Mammary epithelial cell (primary cell): ENCODE results near the gene CCDC190.
A peak's percentile ranks its signal among the peaks of the same experiment; 100 is the strongest.

Source experiments
- EZH2 ChIP-seq: IDR thresholded peaks from 2 replicates; pipeline ENCODE4 v1.6.1; 2012; ENCODE audit warnings: low read length, inconsistent platforms, borderline replicate concordance
- TF ChIP-seq, protein P1 (sequence below), 2 donors: IDR thresholded peaks in 1 of 2; conservative IDR thresholded peaks in 1 of 2; 2 replicates each; pipeline ENCODE4 v1.5.1; 2011 to 2012; ENCODE audit warnings: inconsistent platforms in 2 of 2, low read length in 2 of 2, mild to moderate bottlenecking in 2 of 2, control low read depth in 1 of 2, low read depth in 1 of 2; ENCODE audit not compliant: insufficient read depth in 1 of 2; ENCODE audit errors: extremely low read depth in 1 of 2

DNA sequence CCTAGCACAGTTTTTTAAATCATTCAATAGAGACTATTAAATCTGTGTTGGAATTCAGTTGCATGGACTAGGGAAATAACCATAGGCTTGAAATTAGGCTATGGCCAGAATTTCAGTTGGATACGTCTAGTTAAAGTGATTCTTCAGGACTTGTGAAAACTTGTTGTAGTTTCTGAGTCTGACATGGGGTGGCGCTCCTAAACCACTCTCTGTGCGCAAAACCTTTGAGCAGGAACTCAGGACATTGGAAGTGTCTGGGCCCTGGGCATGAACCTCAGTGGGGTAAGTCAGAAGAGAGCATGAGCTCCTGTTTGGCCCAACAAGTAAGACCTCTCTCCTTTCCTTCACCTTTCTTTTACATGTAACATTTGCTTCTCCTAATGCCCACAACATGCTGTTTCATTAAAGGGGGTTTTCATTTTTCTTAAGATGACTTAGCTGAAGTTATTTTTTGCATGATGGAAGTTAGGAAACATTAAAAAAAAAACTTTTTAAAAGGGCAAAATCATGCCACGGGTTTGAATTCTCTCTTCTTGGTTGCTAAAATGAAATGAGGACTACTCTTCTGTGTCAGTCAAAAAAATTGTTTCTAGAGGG, 17.1 kb upstream of the CCDC190 start:
- TF ChIP-seq, protein P1, sequence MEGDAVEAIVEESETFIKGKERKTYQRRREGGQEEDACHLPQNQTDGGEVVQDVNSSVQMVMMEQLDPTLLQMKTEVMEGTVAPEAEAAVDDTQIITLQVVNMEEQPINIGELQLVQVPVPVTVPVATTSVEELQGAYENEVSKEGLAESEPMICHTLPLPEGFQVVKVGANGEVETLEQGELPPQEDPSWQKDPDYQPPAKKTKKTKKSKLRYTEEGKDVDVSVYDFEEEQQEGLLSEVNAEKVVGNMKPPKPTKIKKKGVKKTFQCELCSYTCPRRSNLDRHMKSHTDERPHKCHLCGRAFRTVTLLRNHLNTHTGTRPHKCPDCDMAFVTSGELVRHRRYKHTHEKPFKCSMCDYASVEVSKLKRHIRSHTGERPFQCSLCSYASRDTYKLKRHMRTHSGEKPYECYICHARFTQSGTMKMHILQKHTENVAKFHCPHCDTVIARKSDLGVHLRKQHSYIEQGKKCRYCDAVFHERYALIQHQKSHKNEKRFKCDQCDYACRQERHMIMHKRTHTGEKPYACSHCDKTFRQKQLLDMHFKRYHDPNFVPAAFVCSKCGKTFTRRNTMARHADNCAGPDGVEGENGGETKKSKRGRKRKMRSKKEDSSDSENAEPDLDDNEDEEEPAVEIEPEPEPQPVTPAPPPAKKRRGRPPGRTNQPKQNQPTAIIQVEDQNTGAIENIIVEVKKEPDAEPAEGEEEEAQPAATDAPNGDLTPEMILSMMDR (conservative IDR thresholded peaks at IDR 0.05 in 1 of 2, IDR thresholded peaks at IDR 0.05 in 1 of 2; ENCODE audit: extremely low read depth in 1 of 2, insufficient read depth in 1 of 2, low read depth in 1 of 2, low read length in 2 of 2) = peak; percentile 81 to 89
- no peak for TF ChIP-seq EZH2
